ENCODE measurements around the gene NLRP11. TPM values are rescaled to one million over a fixed set of nuclear protein-coding genes. Genes with fewer than 3 reads are reported as not detected.

NLRP11 gene
- not detected in 2 replicates for total RNA-seq

DNA sequence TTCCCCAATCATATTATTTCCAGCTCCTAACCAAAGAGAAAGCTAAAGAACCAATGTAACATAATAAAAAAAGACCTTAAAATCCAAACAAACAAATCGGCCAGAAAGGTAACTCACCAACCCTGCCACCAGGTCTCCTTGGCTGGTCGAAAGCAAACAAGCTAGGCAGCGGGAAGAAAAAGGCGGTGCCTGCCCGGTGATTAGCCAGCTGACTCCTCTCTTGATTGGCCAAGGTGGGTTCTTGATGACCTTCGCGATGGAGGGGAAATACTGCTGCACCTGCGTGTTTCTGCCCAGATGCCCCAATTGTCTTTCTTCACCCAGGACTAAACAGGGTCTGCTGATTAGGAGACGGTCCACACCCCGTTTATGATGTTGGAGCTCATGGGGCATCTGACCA, at the start of gene NLRP11:
Gene NLRP11 (minus strand): TSS at position 154 of the 400 bp plus-strand sequence. CDS start 13,825 bp downstream, outside the sequence.

DNA sequence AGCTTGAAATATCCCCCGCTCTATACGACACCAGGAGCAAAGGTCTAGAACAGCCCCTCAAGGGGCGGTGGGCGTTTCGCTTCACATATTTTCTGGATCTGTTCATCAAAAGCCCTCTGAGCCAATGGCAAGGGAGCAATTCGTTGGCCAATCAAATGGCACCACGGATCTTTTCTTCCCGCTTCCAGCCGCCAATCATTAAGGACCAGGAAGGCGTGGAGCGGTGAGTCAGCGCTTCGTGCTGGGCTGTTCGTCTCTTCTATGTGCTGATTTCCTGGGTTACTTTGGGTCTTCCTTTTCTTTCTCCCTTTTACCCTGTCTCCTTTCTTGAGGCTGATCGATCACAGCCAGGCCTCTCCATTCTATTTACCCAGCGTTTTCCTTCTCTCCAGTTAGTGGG, 4.5 kb upstream of the NLRP11 start, which contains the start of gene NLRP4:
Gene NLRP4 (plus strand): TSS at position 201 of the 400 bp plus-strand sequence. CDS start 15,541 bp downstream, outside the sequence.

GRCh38 chr19:55768818-55769217, 63.0 kb downstream of the NLRP11 start, which contains the start of gene RFPL4AL1:
TSS of gene RFPL4AL1 (plus strand) at chr19:55769118. CDS start at chr19:55771805, 2,687 bp downstream.

GRCh38 chr19:55758797-55759196, 73.0 kb downstream of the NLRP11 start, which contains the start of gene RFPL4A:
TSS of gene RFPL4A (plus strand) at chr19:55759097. CDS start at chr19:55761801, 2,704 bp downstream.

GRCh38 chr19:55738302-55738701, 93.5 kb downstream of the NLRP11 start, which contains the start of gene NLRP9:
TSS of gene NLRP9 (minus strand) at chr19:55738402. CDS start at chr19:55738374, 28 bp downstream.

Other genes with a start within 250 kb of the NLRP11 start
- gene FIZ1, start 232.5 kb downstream of the NLRP11 start, total RNA-seq: 1.9 and 3.2 TPM in 2 replicates
- 10.5 and 35.7 TPM in 2 replicates for gene ZNF524, start 231.7 kb downstream of the NLRP11 start, total RNA-seq
- 2.6 and 3.5 TPM in 2 replicates for gene ZNF865, start 226.4 kb downstream of the NLRP11 start, total RNA-seq
- 3.7 and 6.6 TPM in 2 replicates for gene ZNF784, start 207.4 kb downstream of the NLRP11 start, total RNA-seq
- gene ZNF580, start 191.0 kb downstream of the NLRP11 start, total RNA-seq: 5.8 and 10.4 TPM in 2 replicates
- 19.9 and 23.0 TPM in 2 replicates for gene ZNF581, start 188.3 kb downstream of the NLRP11 start, total RNA-seq
- 8.3 and 11.5 TPM in 2 replicates for gene CCDC106, start 183.8 kb downstream of the NLRP11 start, total RNA-seq
- 201 and 229 TPM in 2 replicates for gene U2AF2, start 177.0 kb downstream of the NLRP11 start, total RNA-seq
- gene EPN1, start 156.8 kb downstream of the NLRP11 start, total RNA-seq: 104 and 157 TPM in 2 replicates
- not detected in 2 replicates for gene NLRP9, start 93.6 kb downstream of the NLRP11 start, total RNA-seq
- gene RFPL4A, start 72.9 kb downstream of the NLRP11 start, total RNA-seq: not detected in 2 replicates
- gene RFPL4AL1, start 62.9 kb downstream of the NLRP11 start, total RNA-seq: not detected in 2 replicates
- not detected in 2 replicates for gene NLRP4, start 4.5 kb upstream of the NLRP11 start, total RNA-seq
- not detected in 2 replicates for gene NLRP13, start 100.3 kb upstream of the NLRP11 start, total RNA-seq
- gene NLRP8, start 115.8 kb upstream of the NLRP11 start, total RNA-seq: not detected in 2 replicates
- not detected in 2 replicates for gene NLRP5, start 154.8 kb upstream of the NLRP11 start, total RNA-seq

All from myometrial cell (primary cell).